NOMO-1 treated with DMSO at 0.1 percent for 48 hours (cell line): ENCODE data around the gene SELENOW.

Source experiments
- DNase-seq: peaks from one replicate; lab custom pipeline; 2025; ENCODE audit not compliant: unreplicated experiment; lab: John Stamatoyannopoulos, UW

SELENOW gene

GRCh38 chr19:47819858-47820257 lies 41.4 kb downstream of the SELENOW start:
- DNase-seq, result peak; percentile 4

DNA sequence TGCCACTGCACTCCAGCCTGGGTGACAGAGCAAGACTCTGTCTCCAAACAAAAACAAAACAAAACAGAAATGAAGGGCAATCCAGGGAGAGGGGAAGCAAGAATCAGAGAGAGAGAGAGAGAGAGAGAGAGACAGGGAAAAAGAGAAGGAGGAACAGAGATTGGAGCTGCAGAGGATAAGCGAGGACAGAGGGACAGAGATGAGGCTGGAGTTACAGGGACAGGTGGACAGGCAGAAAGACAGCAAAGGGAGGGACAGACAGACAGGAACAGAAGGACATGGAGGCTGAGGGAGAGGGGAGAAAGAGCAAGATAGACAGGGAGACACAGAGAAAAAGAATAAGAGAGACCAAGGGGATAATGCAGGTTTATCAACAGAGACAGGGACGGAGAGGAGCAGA lies 41.9 kb downstream of the SELENOW start:
- no peak for DNase-seq

GRCh38 chr19:47821460-47822020 lies 43.0 kb downstream of the SELENOW start, which contains the start of gene CRX:
TSS of gene CRX (plus strand) at chr19:47821937. CDS start at chr19:47834444, 12,507 bp downstream.
- no peak for DNase-seq

GRCh38 chr19:47824396-47824795 lies 45.9 kb downstream of the SELENOW start:
- DNase-seq, result no peak

GRCh38 chr19:47826800-47827199 lies 48.3 kb downstream of the SELENOW start:
- DNase-seq, result no peak

DNA sequence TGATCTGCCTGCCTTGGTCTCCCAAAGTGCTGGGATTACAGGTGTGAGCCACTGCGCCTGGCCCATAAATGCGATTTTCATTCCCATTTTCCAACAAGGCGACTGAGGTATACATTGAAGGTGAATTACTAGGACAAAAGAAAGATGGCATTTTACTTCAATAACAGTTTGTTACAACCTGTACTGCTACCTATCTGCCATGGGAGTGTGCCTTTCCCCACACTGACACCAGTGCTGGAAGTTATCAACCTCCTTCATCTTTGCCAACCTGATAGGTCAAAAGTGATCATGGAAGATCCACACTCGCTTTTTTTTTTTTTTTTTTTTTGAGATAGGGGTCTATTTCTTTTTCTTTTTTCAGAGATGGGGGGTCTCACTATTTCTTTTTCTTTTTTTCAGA lies 54.2 kb downstream of the SELENOW start:
- no peak for DNase-seq
